Kidney glomerular epithelial cell (primary cell): ENCODE measurements around the gene TNFRSF6B.
"Not testable (repeated sequence)": the region's sequence is repeated elsewhere in the genome, so short reads cannot be mapped to it uniquely, and the experiment has no call there.

Experiments
- DNase-seq: peaks from one replicate; lab custom pipeline; 2025; lab: John Stamatoyannopoulos, UW

The TNFRSF6B gene

GRCh38 chr20:63696628-63697356, at the start of gene TNFRSF6B:
TNFRSF6B (plus strand) TSS chr20:63696652; CDS start chr20:63696768, 116 bp downstream.
- no peak for DNase-seq

- DNase-seq: no peak
Observed at GRCh38 chr20:63648190-63648589, 48.3 kb upstream of the TNFRSF6B start.

- DNase-seq: no peak
Observed at GRCh38 chr20:63648895-63649589, 47.4 kb upstream of the TNFRSF6B start.

GRCh38 chr20:63650486-63650885, 46.0 kb upstream of the TNFRSF6B start:
- not testable (repeated sequence) for DNase-seq

GRCh38 chr20:63651942-63652191, 44.6 kb upstream of the TNFRSF6B start:
- DNase-seq: no peak

GRCh38 chr20:63652192-63652980, 44.1 kb upstream of the TNFRSF6B start:
- no peak for DNase-seq

- peak; percentile 70 for DNase-seq
Observed at GRCh38 chr20:63653041-63653973, 43.1 kb upstream of the TNFRSF6B start, which contains the start of gene STMN3. STMN3 (minus strand) TSS chr20:63653424; CDS start chr20:63653345, 79 bp downstream.

GRCh38 chr20:63653974-63654668, 42.3 kb upstream of the TNFRSF6B start:
- DNase-seq: no peak

GRCh38 chr20:63655249-63655648, 41.2 kb upstream of the TNFRSF6B start:
- DNase-seq: no peak

- DNase-seq: no peak
Observed at GRCh38 chr20:63656451-63656850, 40.0 kb upstream of the TNFRSF6B start.

GRCh38 chr20:63657260-63657936, 39.1 kb upstream of the TNFRSF6B start:
- DNase-seq: no peak

GRCh38 chr20:63657937-63658748, 38.3 kb upstream of the TNFRSF6B start, which contains the start of gene RTEL1:
RTEL1 (plus strand) TSS chr20:63658312; CDS start chr20:63659403, 1,091 bp downstream.
- DNase-seq: peak; percentile 92

GRCh38 chr20:63658749-63659187, 37.7 kb upstream of the TNFRSF6B start:
- no peak for DNase-seq

- no peak for DNase-seq
Observed at GRCh38 chr20:63659370-63659769, 37.1 kb upstream of the TNFRSF6B start.

- DNase-seq: not testable (repeated sequence)
Observed at GRCh38 chr20:63660174-63660573, 36.3 kb upstream of the TNFRSF6B start.

- DNase-seq: no peak
Observed at GRCh38 chr20:63660622-63661021, 35.8 kb upstream of the TNFRSF6B start.

GRCh38 chr20:63661108-63661507, 35.3 kb upstream of the TNFRSF6B start:
- DNase-seq: no peak

GRCh38 chr20:63661959-63662812, 34.3 kb upstream of the TNFRSF6B start:
- no peak for DNase-seq
